ENCODE measurements around the gene CDKN1C.

Gene CDKN1C

GRCh38 chr11:2927851-2928604 lies 42.5 kb upstream of the CDKN1C start:
- no peak for TF ChIP-seq ZNF8 (CRISPR knock-in tag; IDR thresholded peaks at IDR 0.05)
- TF ChIP-seq OSR1 (CRISPR knock-in tag; IDR thresholded peaks at IDR 0.05): no peak
- TF ChIP-seq ZNF70 (CRISPR knock-in tag; IDR thresholded peaks at IDR 0.05): no peak
- no peak for TF ChIP-seq CREB5 (CRISPR knock-in tag; IDR thresholded peaks at IDR 0.05; ENCODE audit: low read depth)
- TF ChIP-seq ZFP3 (CRISPR knock-in tag; IDR thresholded peaks at IDR 0.05): no peak
- no peak for TF ChIP-seq TCF4 (CRISPR knock-in tag; IDR thresholded peaks at IDR 0.05; ENCODE audit: borderline replicate concordance)
- no peak for TF ChIP-seq ZFP30 (CRISPR knock-in tag; IDR thresholded peaks at IDR 0.05)
- no peak; the same call in 2 of the 3 replicates for ATAC-seq

- TF ChIP-seq ZNF70 (CRISPR knock-in tag; IDR thresholded peaks at IDR 0.05): no peak
- TF ChIP-seq GLIS3 (CRISPR knock-in tag; IDR thresholded peaks at IDR 0.05): no peak
- TF ChIP-seq TSHZ2 (CRISPR knock-in tag; IDR thresholded peaks at IDR 0.05): no peak
- TF ChIP-seq ESRRG (CRISPR knock-in tag; IDR thresholded peaks at IDR 0.05): no peak
- no peak for TF ChIP-seq OSR1 (CRISPR knock-in tag; IDR thresholded peaks at IDR 0.05)
- TF ChIP-seq ISL1 (CRISPR knock-in tag; IDR thresholded peaks at IDR 0.05): no peak
- no peak for TF ChIP-seq POU6F1 (CRISPR knock-in tag; IDR thresholded peaks at IDR 0.05; ENCODE audit: borderline replicate concordance, low read depth)
- no peak for TF ChIP-seq ZNF8 (CRISPR knock-in tag; IDR thresholded peaks at IDR 0.05)
- no peak for TF ChIP-seq ZNF565 (CRISPR knock-in tag; conservative IDR thresholded peaks at IDR 0.05; ENCODE audit: low read depth)
- TF ChIP-seq PATZ1 (CRISPR knock-in tag; IDR thresholded peaks at IDR 0.05; ENCODE audit: borderline replicate concordance): no peak
- TF ChIP-seq ZFP3 (CRISPR knock-in tag; IDR thresholded peaks at IDR 0.05): no peak
- TF ChIP-seq ZFP30 (CRISPR knock-in tag; IDR thresholded peaks at IDR 0.05): no peak
- no peak for TF ChIP-seq TOX (CRISPR knock-in tag; IDR thresholded peaks at IDR 0.05; ENCODE audit: borderline replicate concordance)
- TF ChIP-seq ZC3H10 (CRISPR knock-in tag; IDR thresholded peaks at IDR 0.05): no peak
- TF ChIP-seq SNAI2 (CRISPR knock-in tag; IDR thresholded peaks at IDR 0.05): no peak
- TF ChIP-seq CSRNP3 (CRISPR knock-in tag; IDR thresholded peaks at IDR 0.05): no peak
- no peak for ATAC-seq
Observed at GRCh38 chr11:2927121-2927800, 41.7 kb upstream of the CDKN1C start.

- ATAC-seq: no peak
- TF ChIP-seq CSDC2 (CRISPR knock-in tag; IDR thresholded peaks at IDR 0.05): no peak
- TF ChIP-seq TOX (CRISPR knock-in tag; IDR thresholded peaks at IDR 0.05; ENCODE audit: borderline replicate concordance): no peak
- no peak for TF ChIP-seq CSRNP3 (CRISPR knock-in tag; IDR thresholded peaks at IDR 0.05)
- TF ChIP-seq OSR1 (CRISPR knock-in tag; IDR thresholded peaks at IDR 0.05): no peak
- no peak for TF ChIP-seq POU6F1 (CRISPR knock-in tag; IDR thresholded peaks at IDR 0.05; ENCODE audit: borderline replicate concordance, low read depth)
- TF ChIP-seq RARB (CRISPR knock-in tag; IDR thresholded peaks at IDR 0.05): no peak
- no peak for TF ChIP-seq CREB5 (CRISPR knock-in tag; IDR thresholded peaks at IDR 0.05; ENCODE audit: low read depth)
- no peak for TF ChIP-seq ZFP30 (CRISPR knock-in tag; IDR thresholded peaks at IDR 0.05)
- TF ChIP-seq TCF4 (CRISPR knock-in tag; IDR thresholded peaks at IDR 0.05; ENCODE audit: borderline replicate concordance): no peak
- no peak for TF ChIP-seq BACH2 (CRISPR knock-in tag; IDR thresholded peaks at IDR 0.05; ENCODE audit: borderline replicate concordance)
- TF ChIP-seq ZNF8 (CRISPR knock-in tag; IDR thresholded peaks at IDR 0.05): no peak
Observed at GRCh38 chr11:2926611-2927051, 41.1 kb upstream of the CDKN1C start.
